CD4-positive, alpha-beta memory T cell (primary cell): Measurements from ENCODE around the gene CFAP58. TPM values are rescaled to one million over a fixed set of nuclear protein-coding genes. Genes with fewer than 3 reads are reported as not detected.

Source experiments
- CTCF ChIA-PET: fragments of 350-600 bp; sonication (Branson Sonifier 250); formaldehyde crosslinking; loops from one replicate; lab custom pipeline; 2021; ENCODE audit warnings: inconsistent platforms; ENCODE audit not compliant: partially characterized antibody; lab: Charles Lee
- POLR2A ChIA-PET: fragments of 350-600 bp; sonication (Branson Sonifier 250); formaldehyde crosslinking; loops from one replicate; lab custom pipeline; 2021; ENCODE audit not compliant: partially characterized antibody; lab: Charles Lee
- DNase-seq, 5 donors: peaks; one replicate each; pipeline versions ENCODE4 v3.0.0 to v3.0.0-alpha.2; 2020 to 2022; ENCODE audit warnings: mixed read lengths in 1 of 5
- H3K27ac ChIP-seq: one replicate; pipeline ENCODE4 v1.7.0; 2013; ENCODE audit warnings: low read depth, low read length
- H3K27me3 ChIP-seq: 2 replicates; pipeline ENCODE4 v1.7.0; 2013; ENCODE audit warnings: mild to moderate bottlenecking, low read length, moderate library complexity; ENCODE audit not compliant: insufficient read depth
- H3K36me3 ChIP-seq: 2 replicates; pipeline ENCODE4 v1.7.0; 2013; ENCODE audit warnings: mild to moderate bottlenecking, low read length, moderate library complexity; ENCODE audit not compliant: insufficient read depth
- H3K4me1 ChIP-seq: 2 replicates; pipeline ENCODE4 v1.7.0; 2013; ENCODE audit warnings: mild to moderate bottlenecking, low read length, moderate library complexity; ENCODE audit not compliant: insufficient read depth
- H3K4me3 ChIP-seq, 2 donors: one replicate each; pipeline ENCODE4 v1.7.0; 2013; ENCODE audit warnings: low read length in 2 of 2, mild to moderate bottlenecking in 1 of 2
- H3K9me3 ChIP-seq, 2 donors: one replicate each; pipeline ENCODE4 v1.7.0; 2013; ENCODE audit warnings: low read length in 2 of 2, control low read depth in 1 of 2; ENCODE audit not compliant: control insufficient read depth in 1 of 2
- H3K27ac Mint-ChIP-seq, 7 donors: one replicate each; pipeline ENCODE4 v1.8.0; 2020 to 2021; ENCODE audit warnings: mixed read lengths in 7 of 7, mild to moderate bottlenecking in 6 of 7, inconsistent platforms in 3 of 7, moderate library complexity in 3 of 7
- H3K27me3 Mint-ChIP-seq, 2 donors: one replicate each; pipeline ENCODE4 v1.8.0; 2020 to 2021; ENCODE audit warnings: mixed read lengths in 2 of 2
- H3K36me3 Mint-ChIP-seq, 2 donors: one replicate each; pipeline ENCODE4 v1.8.0; 2020 to 2021; ENCODE audit warnings: mixed read lengths in 2 of 2, inconsistent platforms in 1 of 2, mild to moderate bottlenecking in 1 of 2
- H3K4me1 Mint-ChIP-seq, 4 donors: one replicate each; pipeline ENCODE4 v1.8.0; 2020 to 2021; ENCODE audit warnings: mixed read lengths in 4 of 4, mild to moderate bottlenecking in 1 of 4
- H3K4me3 Mint-ChIP-seq, 8 donors: one replicate each; pipeline ENCODE4 v1.8.0; 2020 to 2021; ENCODE audit warnings: mixed read lengths in 8 of 8, mild to moderate bottlenecking in 7 of 8, moderate library complexity in 6 of 8, inconsistent platforms in 3 of 8
- H3K9me3 Mint-ChIP-seq, 8 donors: one replicate each; pipeline ENCODE4 v1.8.0; 2020 to 2021; ENCODE audit warnings: mixed read lengths in 8 of 8, mild to moderate bottlenecking in 5 of 8, inconsistent platforms in 3 of 8, moderate library complexity in 1 of 8
- intact Hi-C: fragments of 100-400 bp; cut with micrococcal nuclease; formaldehyde crosslinking; loops from one replicate; pipeline ENCODE4 v1.15.1; 2023
- polyA plus RNA-seq, 2 donors: library from polyadenylated mRNA; unstranded; fragments of 300-500 nt; fragmentation: Illumina TruSeq; gene quantifications; one replicate each; pipeline ENCODE4 v1.2.3, GENCODE V29; 2021
- total RNA-seq, 2 experiments: library from RNA; stranded (reverse); gene quantifications; one replicate each; pipeline ENCODE4 v1.2.3, GENCODE V29; 2021

CFAP58 gene
- total and polyA plus RNA-seq, 4 experiments from 2014 or later = not detected

GRCh38 chr10:104441329-104442000 is 87.8 kb downstream of the CFAP58 start:
- no peak overlapping the region for H3K4me3 Mint-ChIP-seq
- Histone ChIP-seq H3K36me3 (no peaks in the 10 kb centered on the region), H3K4me3 (no peak overlapping the region), H3K27ac (no peak overlapping the region), H3K9me3 (no peaks in the 10 kb centered on the region), H3K27me3 (no peaks in the 10 kb centered on the region), H3K4me1 (no peaks in the 10 kb centered on the region)
- ChIA-PET CTCF (no interaction called here), POLR2A (no interaction called here)
- no peaks in the 10 kb centered on the region for H3K9me3 Mint-ChIP-seq
- H3K27me3 Mint-ChIP-seq = peaks cover 3 to 13% of the 10 kb centered on the region in 2 donors
- H3K4me1 Mint-ChIP-seq = no peaks in the 10 kb centered on the region
- no peaks in the 10 kb centered on the region for H3K36me3 Mint-ChIP-seq
- intact Hi-C loops = no loop called here
- no peak for DNase-seq
- no peak overlapping the region for H3K27ac Mint-ChIP-seq

- ChIA-PET POLR2A (no interaction called here), CTCF (no interaction called here)
- Mint-ChIP-seq H3K9me3 (no peaks in the 10 kb centered on the region), H3K27me3 (peaks cover 8 to 24% of the 10 kb centered on the region in 2 donors), H3K36me3 (no peaks in the 10 kb centered on the region), H3K4me3 (no peak overlapping the region), H3K27ac (no peak overlapping the region), H3K4me1 (no peaks in the 10 kb centered on the region)
- Histone ChIP-seq H3K27me3 (no peaks in the 10 kb centered on the region), H3K36me3 (no peaks in the 10 kb centered on the region), H3K4me3 (no peak overlapping the region), H3K9me3 (no peaks in the 10 kb centered on the region), H3K27ac (no peak overlapping the region), H3K4me1 (no peaks in the 10 kb centered on the region)
- intact Hi-C loops = no loop called here
- no peak for DNase-seq
These were observed 91.7 kb downstream of the CFAP58 start for GRCh38 chr10:104445359-104445758.

GRCh38 chr10:104446151-104446550 is 92.5 kb downstream of the CFAP58 start:
- H3K27me3 ChIP-seq = no peaks in the 10 kb centered on the region
- no peak overlapping the region for H3K27ac ChIP-seq
- H3K4me1 Mint-ChIP-seq = no peaks in the 10 kb centered on the region
- H3K9me3 Mint-ChIP-seq = no peaks in the 10 kb centered on the region
- no peaks in the 10 kb centered on the region for H3K36me3 ChIP-seq
- H3K4me3 ChIP-seq = no peak overlapping the region
- no peak for DNase-seq
- no peaks in the 10 kb centered on the region for H3K4me1 ChIP-seq
- H3K27me3 Mint-ChIP-seq = peaks cover 9 to 25% of the 10 kb centered on the region in 2 donors
- intact Hi-C loops = no loop called here
- ChIA-PET CTCF (no interaction called here), POLR2A (no interaction called here)
- no peak overlapping the region for H3K27ac Mint-ChIP-seq
- no peaks in the 10 kb centered on the region for H3K36me3 Mint-ChIP-seq
- no peaks in the 10 kb centered on the region for H3K9me3 ChIP-seq
- no peak overlapping the region for H3K4me3 Mint-ChIP-seq

GRCh38 chr10:104447331-104447730 is 93.7 kb downstream of the CFAP58 start:
- H3K9me3 Mint-ChIP-seq = no peaks in the 10 kb centered on the region
- intact Hi-C loops = no loop called here
- no peaks in the 10 kb centered on the region for H3K4me1 Mint-ChIP-seq
- H3K9me3 ChIP-seq = no peaks in the 10 kb centered on the region
- H3K4me1 ChIP-seq = no peaks in the 10 kb centered on the region
- ChIA-PET POLR2A (no interaction called here), CTCF (no interaction called here)
- H3K27ac ChIP-seq = no peak overlapping the region
- peaks cover 10 to 25% of the 10 kb centered on the region in 2 donors for H3K27me3 Mint-ChIP-seq
- no peak overlapping the region for H3K4me3 ChIP-seq
- no peaks in the 10 kb centered on the region for H3K36me3 Mint-ChIP-seq
- no peak overlapping the region for H3K4me3 Mint-ChIP-seq
- no peaks in the 10 kb centered on the region for H3K36me3 ChIP-seq
- no peak overlapping the region for H3K27ac Mint-ChIP-seq
- no peak for DNase-seq
- no peaks in the 10 kb centered on the region for H3K27me3 ChIP-seq

- Mint-ChIP-seq H3K36me3 (no peaks in the 10 kb centered on the region), H3K9me3 (no peaks in the 10 kb centered on the region), H3K4me3 (no peak overlapping the region), H3K27ac (no peak overlapping the region), H3K27me3 (peaks cover 14 to 27% of the 10 kb centered on the region in 2 donors), H3K4me1 (no peaks in the 10 kb centered on the region)
- DNase-seq = no peak
- Histone ChIP-seq H3K27me3 (no peaks in the 10 kb centered on the region), H3K36me3 (no peaks in the 10 kb centered on the region), H3K4me1 (no peaks in the 10 kb centered on the region), H3K27ac (no peak overlapping the region), H3K9me3 (no peaks in the 10 kb centered on the region), H3K4me3 (no peak overlapping the region)
- CTCF ChIA-PET = no interaction called here
- POLR2A ChIA-PET = no interaction called here
- intact Hi-C loops = no loop called here
These were observed 94.3 kb downstream of the CFAP58 start for GRCh38 chr10:104447906-104448305.

- no peak for DNase-seq
- intact Hi-C loops = no loop called here
- H3K27ac ChIP-seq = no peak overlapping the region
- H3K36me3 ChIP-seq = no peaks in the 10 kb centered on the region
- no peak overlapping the region for H3K4me3 Mint-ChIP-seq
- H3K9me3 ChIP-seq = no peaks in the 10 kb centered on the region
- H3K27me3 Mint-ChIP-seq = peaks cover 18 to 27% of the 10 kb centered on the region in 2 donors
- ChIA-PET POLR2A (no interaction called here), CTCF (no interaction called here)
- H3K4me1 ChIP-seq = no peaks in the 10 kb centered on the region
- H3K27ac Mint-ChIP-seq = no peak overlapping the region
- H3K4me1 Mint-ChIP-seq = no peaks in the 10 kb centered on the region
- no peaks in the 10 kb centered on the region for H3K27me3 ChIP-seq
- H3K36me3 Mint-ChIP-seq = no peaks in the 10 kb centered on the region
- H3K4me3 ChIP-seq = no peak overlapping the region
- H3K9me3 Mint-ChIP-seq = no peaks in the 10 kb centered on the region
These were observed 95.8 kb downstream of the CFAP58 start for GRCh38 chr10:104449391-104449790.

- H3K27ac ChIP-seq = no peak overlapping the region
- intact Hi-C loops = no loop called here
These were observed 96.9 kb downstream of the CFAP58 start for GRCh38 chr10:104450490-104450889.

More at GRCh38 chr10:104450490-104450889, 96.9 kb downstream of the CFAP58 start:
- Mint-ChIP-seq H3K4me3 (no peak overlapping the region), H3K27ac (no peak overlapping the region), H3K36me3 (no peaks in the 10 kb centered on the region), H3K4me1 (no peaks in the 10 kb centered on the region), H3K9me3 (no peaks in the 10 kb centered on the region), H3K27me3 (peaks cover 19 to 25% of the 10 kb centered on the region in 2 donors)
- Histone ChIP-seq H3K4me1 (no peaks in the 10 kb centered on the region), H3K4me3 (no peak overlapping the region), H3K36me3 (no peaks in the 10 kb centered on the region), H3K27me3 (no peaks in the 10 kb centered on the region), H3K9me3 (no peaks in the 10 kb centered on the region)
- DNase-seq = no peak
- ChIA-PET POLR2A (no interaction called here), CTCF (no interaction called here)
